Smooth muscle cell (in vitro differentiated cells): ENCODE data around the gene WNT11. TPM values are rescaled to one million over a fixed set of nuclear protein-coding genes. Genes with fewer than 3 reads are reported as not detected.

Experiments
- DNase-seq: peaks from one replicate; lab custom pipeline; 2025; ENCODE audit not compliant: unreplicated experiment; lab: John Stamatoyannopoulos, UW
- H2AFZ ChIP-seq: fragments of 200-600 bp; sonication (generic); 2 replicates; pipeline ENCODE4 v1.6.0; 2016; ENCODE audit warnings: antibody characterized with exemption, low read depth, mild to moderate bottlenecking
- H3F3A ChIP-seq: fragments of 200-600 bp; sonication (generic); 2 replicates; pipeline ENCODE4 v1.6.0; 2017; ENCODE audit warnings: antibody characterized with exemption, low read depth
- H3K27ac ChIP-seq: fragments of 200-600 bp; sonication (generic); 2 replicates; pipeline ENCODE4 v1.5.1; 2016; ENCODE audit warnings: low read depth, mild to moderate bottlenecking
- H3K27me3 ChIP-seq: fragments of 200-600 bp; sonication (generic); 2 replicates; pipeline ENCODE4 v1.6.1; 2016; ENCODE audit warnings: low read depth, mild to moderate bottlenecking
- H3K36me3 ChIP-seq: fragments of 200-600 bp; sonication (generic); 2 replicates; pipeline ENCODE4 v1.5.1; 2016; ENCODE audit warnings: low read depth
- H3K4me1 ChIP-seq: fragments of 200-600 bp; sonication (generic); 2 replicates; pipeline ENCODE4 v1.5.1; 2016; ENCODE audit warnings: low read depth
- H3K4me2 ChIP-seq: fragments of 200-600 bp; sonication (generic); 2 replicates; pipeline ENCODE4 v1.6.0; 2016; ENCODE audit warnings: mild to moderate bottlenecking
- H3K4me3 ChIP-seq: fragments of 200-600 bp; sonication (generic); 2 replicates; pipeline ENCODE4 v1.5.1; 2016; ENCODE audit warnings: mild to moderate bottlenecking
- H3K79me2 ChIP-seq: fragments of 200-600 bp; sonication (generic); 2 replicates; pipeline ENCODE4 v1.6.0; 2016; ENCODE audit warnings: low read depth, mild to moderate bottlenecking
- H3K9ac ChIP-seq: fragments of 200-600 bp; sonication (generic); 2 replicates; pipeline ENCODE4 v1.6.0; 2016; ENCODE audit warnings: low read depth
- H3K9me3 ChIP-seq: fragments of 200-600 bp; sonication (generic); replicated peaks from 2 replicates; pipeline ENCODE4 v1.5.1; 2016; ENCODE audit warnings: low read depth
- H4K20me1 ChIP-seq: fragments of 200-600 bp; sonication (generic); 2 replicates; pipeline ENCODE4 v1.6.0; 2016; ENCODE audit warnings: low read depth
- CTCF ChIP-seq: fragments of 200-600 bp; sonication (generic); IDR thresholded peaks from 2 replicates; pipeline ENCODE4 v1.5.1; 2017; ENCODE audit warnings: borderline replicate concordance, mild to moderate bottlenecking, antibody characterized with exemption; ENCODE audit not compliant: insufficient read depth, poor library complexity, severe bottlenecking
- WGBS: methylation state at CpG from one replicate; pipeline ENCODE4 v1.1.7; 2016; ENCODE audit warnings: low lambda C conversion rate; 5-methylcytosine and 5-hydroxymethylcytosine counted together
- polyA plus RNA-seq: library from polyadenylated mRNA; unstranded; fragments of >200 nt; fragmentation: Nextera tagmentation; extraction: Ambion mirVana; gene quantifications from 2 replicates; pipeline ENCODE4 v1.2.1, GENCODE V29; 2016
- total RNA-seq: library from RNA; depleted of rRNA; stranded (reverse); fragments of >200 nt; gene quantifications from 2 replicates; pipeline ENCODE4 v1.2.3, GENCODE V29; 2014

The WNT11 gene
- total and polyA plus RNA-seq, 2 experiments from 2014 or later = 12.1 to 13.5 TPM

GRCh38 chr11:76158394-76159302 lies 47.7 kb downstream of the WNT11 start:
- TF ChIP-seq CTCF = no peak
- H3K4me3 ChIP-seq = no peak overlapping the region
- no peaks in the 10 kb centered on the region for H3K9me3 ChIP-seq
- H3K4me1 ChIP-seq = no peaks in the 10 kb centered on the region
- 92% methylated on average over 24 of the region's 24 CpGs for WGBS
- no peaks in the 10 kb centered on the region for H3K27me3 ChIP-seq
- H2AFZ ChIP-seq = no peak overlapping the region
- no peak overlapping the region for H3K27ac ChIP-seq
- H3K79me2 ChIP-seq = no peaks in the 10 kb centered on the region
- DNase-seq = no peak
- H3K9ac ChIP-seq = no peak overlapping the region
- H3K36me3 ChIP-seq = no peaks in the 10 kb centered on the region
- H3K4me2 ChIP-seq = no peak overlapping the region
- peaks cover 3% of the 10 kb centered on the region for H3F3A ChIP-seq
- no peaks in the 10 kb centered on the region for H4K20me1 ChIP-seq

- Histone ChIP-seq H3F3A (peaks cover 3% of the 10 kb centered on the region), H3K79me2 (no peaks in the 10 kb centered on the region), H3K36me3 (no peaks in the 10 kb centered on the region), H3K27me3 (no peaks in the 10 kb centered on the region), H3K4me1 (peaks cover 5% of the 10 kb centered on the region), H3K27ac (no peak overlapping the region), H2AFZ (no peak overlapping the region), H3K9ac (no peak overlapping the region), H3K4me3 (no peak overlapping the region), H4K20me1 (no peaks in the 10 kb centered on the region), H3K9me3 (no peaks in the 10 kb centered on the region), H3K4me2 (no peak overlapping the region)
- no peak for DNase-seq
- TF ChIP-seq CTCF = no peak
- 88% methylated on average over 7 of the region's 7 CpGs for WGBS
Measured at GRCh38 chr11:76157891-76158290, 48.4 kb downstream of the WNT11 start.

GRCh38 chr11:76156971-76157427 lies 49.3 kb downstream of the WNT11 start:
- 81% methylated on average over 12 of the region's 12 CpGs for WGBS
- Histone ChIP-seq H4K20me1 (no peaks in the 10 kb centered on the region), H3K4me1 (peaks cover 9% of the 10 kb centered on the region), H3K36me3 (no peaks in the 10 kb centered on the region), H3K9ac (no peak overlapping the region), H3K9me3 (no peaks in the 10 kb centered on the region), H3K4me3 (no peak overlapping the region), H3K79me2 (no peaks in the 10 kb centered on the region), H3F3A (peaks cover 3% of the 10 kb centered on the region), H3K4me2 (no peak overlapping the region), H2AFZ (no peak overlapping the region), H3K27me3 (no peaks in the 10 kb centered on the region), H3K27ac (no peak overlapping the region)
- no peak for TF ChIP-seq CTCF
- no peak for DNase-seq
